NT2/D1 (cell line): ENCODE measurements around the gene F2RL3.

Experiments used
- SUZ12 ChIP-seq: IDR thresholded peaks from 2 replicates; pipeline ENCODE4 v1.6.1; 2011; ENCODE audit not compliant: insufficient read length, insufficient read depth; ENCODE audit errors: extremely low read depth
- YY1 ChIP-seq: IDR thresholded peaks from 2 replicates; pipeline ENCODE4 v1.6.1; 2011; ENCODE audit not compliant: insufficient read length, insufficient read depth
- ZNF274 ChIP-seq: IDR thresholded peaks from 2 replicates; pipeline ENCODE4 v1.6.1; 2011; ENCODE audit warnings: mild to moderate bottlenecking, low read depth, low read length

- no peak for TF ChIP-seq YY1
- no peak for TF ChIP-seq ZNF274
- TF ChIP-seq SUZ12, result no peak
Observed at GRCh38 chr19:16868423-16869130, 20.2 kb upstream of the F2RL3 start.
